ENCODE results near the gene AOPEP. TPM values are rescaled to one million over a fixed set of nuclear protein-coding genes. Genes with fewer than 3 reads are reported as not detected.

AOPEP gene
- total RNA-seq, 6 donors from 2014 or later, result 55.4 to 410 (median 111) TPM

DNA sequence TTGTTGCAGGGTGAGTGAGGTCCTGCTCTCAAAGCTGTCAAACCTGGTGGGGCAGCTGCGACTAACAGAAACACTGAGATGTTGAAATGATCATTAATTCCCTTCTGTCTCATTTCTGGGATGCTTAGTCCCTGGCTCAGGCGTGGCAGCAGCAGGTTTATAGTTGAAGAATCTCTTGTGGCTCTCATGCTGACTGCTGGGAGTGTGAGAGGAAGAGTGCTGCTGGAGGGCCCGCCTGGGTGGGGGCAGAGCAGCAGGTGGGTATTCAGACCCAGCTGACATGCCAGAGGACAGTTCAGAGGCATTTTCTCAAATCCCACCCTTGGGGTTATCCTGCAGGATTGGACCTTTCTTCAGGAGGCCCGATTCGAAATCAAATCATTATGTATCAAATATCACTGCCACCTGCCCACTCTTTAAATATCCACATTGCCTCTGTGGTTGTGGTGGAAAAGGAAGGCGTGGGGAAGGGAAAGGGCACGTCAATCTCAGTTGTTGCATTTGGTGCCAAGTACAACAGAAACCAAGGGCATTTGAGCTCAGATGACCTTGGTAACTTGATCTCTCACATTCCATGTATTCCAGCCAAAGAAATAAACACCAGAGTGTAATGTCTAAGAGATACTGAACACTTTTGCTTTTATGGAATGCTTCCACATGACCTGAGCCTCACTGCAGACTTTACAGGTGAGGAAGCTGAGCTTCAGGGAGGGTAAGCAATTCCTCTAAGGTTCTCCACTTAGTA is 224.3 kb downstream of the AOPEP start:
- Histone ChIP-seq H3K36me3 (no peaks in the 10 kb centered on the region), H3K4me1 (peaks cover 17 to 26% (median 23%) of the 10 kb centered on the region in 4 donors), H3K4me3 (no peak overlapping the region), H3K27ac (peak overlapping the region in 3 of 4 donors; percentile 39 to 66 (median 45)), H3K9me3 (no peaks in the 10 kb centered on the region), H3K27me3 (no peaks in the 10 kb centered on the region)
- ATAC-seq (ENCODE audit: low FRiP score in 2 of 2) (peak in 1 of 2 donors; percentile 51), DNase-seq (peak in 1 of 2 donors; percentile 43)
- TF ChIP-seq POLR2AphosphoS5 (IDR thresholded peaks at IDR 0.05) (no peak), EP300 (IDR thresholded peaks at IDR 0.05) (peak in 1 of 4 donors; percentile 8)
- WGBS, 2 donors, result 60 to 68% methylated on average over 7 of the region's 7 CpGs

GRCh38 chr9:94951324-94952135 is 225.0 kb downstream of the AOPEP start:
- no peak overlapping the region for H3K4me3 ChIP-seq
- H3K36me3 ChIP-seq, result no peaks in the 10 kb centered on the region
- no peaks in the 10 kb centered on the region for H3K9me3 ChIP-seq
- H3K27ac ChIP-seq, result peak overlapping the region in 3 of 4 donors; percentile 45 to 66 (median 65)
- no peak for DNase-seq
- no peaks in the 10 kb centered on the region for H3K27me3 ChIP-seq
- WGBS, 2 donors, result 51 to 58% methylated on average over 5 of the region's 5 CpGs
- no peak for TF ChIP-seq CTCF (IDR thresholded peaks at IDR 0.05)
- TF ChIP-seq POLR2AphosphoS5 (IDR thresholded peaks at IDR 0.05), result no peak
- no peak for TF ChIP-seq EP300 (IDR thresholded peaks at IDR 0.05)
- no peak for TF ChIP-seq POLR2A (IDR thresholded peaks at IDR 0.05)
- peaks cover 17 to 26% (median 23%) of the 10 kb centered on the region in 4 donors for H3K4me1 ChIP-seq
- no peak for ATAC-seq (ENCODE audit: low FRiP score in 2 of 2)

DNA sequence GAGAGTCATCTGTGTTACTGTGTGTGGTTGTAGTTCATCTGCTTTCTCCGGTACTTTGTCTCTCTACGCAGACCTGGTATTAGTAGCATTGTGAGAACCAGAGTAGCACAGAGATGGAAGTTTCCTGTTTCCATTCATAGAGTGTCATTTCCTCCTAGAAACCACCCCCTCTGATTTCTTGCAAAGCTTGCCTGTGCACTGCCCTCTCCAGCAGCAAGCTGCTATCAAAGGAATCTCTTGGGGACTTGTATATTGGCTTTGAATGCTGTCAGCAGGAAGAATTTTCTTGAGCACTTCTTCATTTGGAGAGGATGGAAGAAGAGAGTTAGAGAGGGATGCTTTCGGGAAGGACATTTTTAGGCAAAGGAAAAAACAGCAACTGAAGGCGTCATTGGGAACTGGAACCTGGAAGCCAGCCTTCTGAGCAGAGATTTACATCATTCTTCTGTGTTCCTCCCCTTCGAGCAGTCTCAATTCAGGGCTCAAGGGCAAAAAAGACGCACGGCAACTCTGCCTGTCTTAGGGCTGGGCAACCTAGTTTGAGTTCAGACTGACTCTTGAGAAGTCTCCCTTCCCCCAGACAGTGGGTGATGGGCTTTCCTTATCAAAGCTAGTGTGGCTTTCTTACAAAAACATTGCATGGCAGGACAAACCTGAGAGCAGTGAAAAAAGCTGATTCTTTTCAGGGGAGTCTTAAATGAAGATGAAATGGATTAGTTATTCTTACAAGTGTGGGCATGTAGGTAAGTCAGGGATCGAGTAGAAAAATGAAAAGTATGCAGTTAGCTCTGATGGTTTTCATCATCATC is 226.3 kb downstream of the AOPEP start:
- peaks cover 17 to 26% (median 23%) of the 10 kb centered on the region in 4 donors for H3K4me1 ChIP-seq
- peak in 1 of 2 donors; percentile 76 for ATAC-seq (ENCODE audit: low FRiP score in 2 of 2)

GRCh38 chr9:94956731-94957130 is 230.2 kb downstream of the AOPEP start:
- Histone ChIP-seq H3K4me1 (peaks cover 8 to 15% (median 13%) of the 10 kb centered on the region in 4 donors), H3K4me3 (no peak overlapping the region), H3K9me3 (no peaks in the 10 kb centered on the region), H3K27ac (no peak overlapping the region), H3K27me3 (no peaks in the 10 kb centered on the region), H3K36me3 (no peaks in the 10 kb centered on the region)
- TF ChIP-seq POLR2AphosphoS5 (IDR thresholded peaks at IDR 0.05) (no peak), POLR2A (IDR thresholded peaks at IDR 0.05) (no peak), CTCF (IDR thresholded peaks at IDR 0.05) (no peak), EP300 (IDR thresholded peaks at IDR 0.05) (no peak)
- DNase-seq (no peak), ATAC-seq (ENCODE audit: low FRiP score in 2 of 2) (no peak)
- WGBS, 2 donors, result 88 to 94% methylated on average over 5 of the region's 5 CpGs

More for the DNA sequence above, 226.3 kb downstream of the AOPEP start:
- Histone ChIP-seq H3K27ac (peak overlapping the region in 3 of 4 donors; percentile 47 to 65 (median 47)), H3K4me3 (no peak overlapping the region), H3K36me3 (no peaks in the 10 kb centered on the region), H3K9me3 (no peaks in the 10 kb centered on the region), H3K27me3 (no peaks in the 10 kb centered on the region)
- no peak for DNase-seq
- WGBS, 2 donors, result 40 to 45% methylated on average over 8 of the region's 8 CpGs
- TF ChIP-seq EP300 (IDR thresholded peaks at IDR 0.05), result no peak
- no peak for TF ChIP-seq POLR2AphosphoS5 (IDR thresholded peaks at IDR 0.05)
- TF ChIP-seq CTCF (IDR thresholded peaks at IDR 0.05), result no peak
- no peak for TF ChIP-seq POLR2A (IDR thresholded peaks at IDR 0.05)

Data from upper lobe of left lung (tissue), 6 donors.